ENCODE results near the gene ITGAD. TPM values are rescaled to one million over a fixed set of nuclear protein-coding genes. Genes with fewer than 3 reads are reported as not detected.
A peak's percentile ranks its signal among the peaks of the same experiment; 100 is the strongest.

Gene ITGAD
- total and polyA plus RNA-seq, 10 donors = 1.2 to 25.8 (median 17.2) TPM

GRCh38 chr16:31460582-31461002 is 67.5 kb downstream of the ITGAD start:
- H3K4me3 ChIP-seq = peak overlapping the region in 7 of 8 donors; percentile 32 to 93 (median 74)
- H3K27me3 ChIP-seq (replicated peaks in 1 of 7) = no peaks in the 10 kb centered on the region
- 50 to 65% (median 54%) methylated on average over 8 of the region's 8 CpGs for WGBS, 5 donors
- intact Hi-C loops (cut with DNase I; ENCODE audit: low total_unique reads) = no loop called here
- H3K9me3 ChIP-seq = no peaks in the 10 kb centered on the region
- peak; percentile 76 for DNase-seq
- peaks cover 4 to 54% (median 35%) of the 10 kb centered on the region in 6 donors for H3K36me3 ChIP-seq
- peak overlapping the region in 6 of 8 donors; percentile 97 to 100 (median 99) for H3K27ac ChIP-seq
- peaks cover 28 to 56% (median 40%) of the 10 kb centered on the region in 6 donors for H3K4me1 ChIP-seq
- TF ChIP-seq POLR2AphosphoS5 (IDR thresholded peaks at IDR 0.05) (no peak), CTCF (IDR thresholded peaks at IDR 0.05 in 8 of 11, conservative IDR thresholded peaks at IDR 0.05 in 3 of 11) (peak; percentile 27 to 75 (median 59))

- Histone ChIP-seq H3K4me3 (no peak overlapping the region), H3K36me3 (peaks cover 4 to 55% (median 42%) of the 10 kb centered on the region in 6 donors), H3K27me3 (replicated peaks in 1 of 7) (no peaks in the 10 kb centered on the region), H3K9me3 (no peaks in the 10 kb centered on the region), H3K27ac (peak overlapping the region in 1 of 8 donors; percentile 100), H3K4me1 (peaks cover 29 to 56% (median 33%) of the 10 kb centered on the region in 6 donors)
- no peak for TF ChIP-seq POLR2A (IDR thresholded peaks at IDR 0.05)
- no peak for TF ChIP-seq POLR2AphosphoS5 (IDR thresholded peaks at IDR 0.05)
- no peak for TF ChIP-seq CTCF (IDR thresholded peaks at IDR 0.05 in 8 of 11, conservative IDR thresholded peaks at IDR 0.05 in 3 of 11)
- WGBS, 5 donors = 87 to 96% (median 91%) methylated on average over 10 of the region's 10 CpGs
- DNase-seq = peak; percentile 10
- intact Hi-C loops (cut with DNase I; ENCODE audit: low total_unique reads) = no loop called here
Measured at GRCh38 chr16:31461201-31461920, 68.2 kb downstream of the ITGAD start.

GRCh38 chr16:31461921-31462804 is 69.0 kb downstream of the ITGAD start:
- H3K27ac ChIP-seq = no peak overlapping the region
- H3K4me3 ChIP-seq = no peak overlapping the region
- no peaks in the 10 kb centered on the region for H3K27me3 ChIP-seq (replicated peaks in 1 of 7)
- H3K36me3 ChIP-seq = peaks cover 4 to 57% (median 48%) of the 10 kb centered on the region in 6 donors
- 92 to 99% (median 97%) methylated on average over 15 to 35 of the region's 35 CpGs for WGBS, 5 donors
- H3K9me3 ChIP-seq = no peaks in the 10 kb centered on the region
- H3K4me1 ChIP-seq = peaks cover 22 to 56% (median 31%) of the 10 kb centered on the region in 6 donors
- intact Hi-C loops (cut with DNase I; ENCODE audit: low total_unique reads) = no loop called here
- no peak for TF ChIP-seq POLR2A (IDR thresholded peaks at IDR 0.05)
- TF ChIP-seq CTCF (IDR thresholded peaks at IDR 0.05 in 8 of 11, conservative IDR thresholded peaks at IDR 0.05 in 3 of 11) = no peak
- no peak for TF ChIP-seq POLR2AphosphoS5 (IDR thresholded peaks at IDR 0.05)
- peak; percentile 82 for DNase-seq
